K562 (cell line): ENCODE data around the gene ZBTB25. TPM values are rescaled to one million over a fixed set of nuclear protein-coding genes. Genes with fewer than 3 reads are reported as not detected.

Experiments used
- CBFA2T3 ChIP-seq: fragments of 450-650 bp; IDR thresholded peaks from 2 replicates; pipeline ENCODE4 v1.6.1; 2017
- CREB1 ChIP-seq, 2 experiments: sonication (generic) in 1 of 2; formaldehyde crosslinking in 1 of 2; IDR thresholded peaks; 2 replicates each; pipeline versions ENCODE4 v1.6.1 to v1.8.0; 2012 to 2022; ENCODE audit warnings: inconsistent platforms in 1 of 2, mild to moderate bottlenecking in 1 of 2, missing genetic modification reagents in 1 of 2, moderate library complexity in 1 of 2
- DNMT1 ChIP-seq: fragments of 450-650 bp; IDR thresholded peaks from 2 replicates; pipeline ENCODE4 v1.6.1; 2016; ENCODE audit warnings: antibody characterized with exemption, mild to moderate bottlenecking
- FOXA3 ChIP-seq, 2 experiments: fragments of 450-650 bp in 1 of 2; sonication (generic) in 1 of 2; formaldehyde crosslinking; IDR thresholded peaks in 1 of 2; conservative IDR thresholded peaks in 1 of 2; 2 replicates each; pipeline versions ENCODE4 v1.4.0 to v1.8.0; 2020 to 2022; ENCODE audit warnings: mild to moderate bottlenecking in 2 of 2, missing genetic modification reagents in 1 of 2
- NCOA2 ChIP-seq, 2 experiments: fragments of 450-650 bp; IDR thresholded peaks; 2 replicates each; pipeline ENCODE4 v1.6.1; 2018; ENCODE audit warnings: mild to moderate bottlenecking in 2 of 2, moderate library complexity in 1 of 2; ENCODE audit not compliant: partially characterized antibody in 2 of 2
- PTTG1 ChIP-seq: fragments of 450-650 bp; IDR thresholded peaks from 2 replicates; pipeline ENCODE4 v1.6.1; 2016; ENCODE audit warnings: low read depth, mild to moderate bottlenecking, missing genetic modification characterization, missing compliant biosample characterization
- ZNF124 ChIP-seq: sonication (generic); formaldehyde crosslinking; IDR thresholded peaks from 2 replicates; pipeline ENCODE4 v1.8.1; 2022; ENCODE audit warnings: missing genetic modification reagents
- polyA plus RNA-seq, 8 experiments: library from polyadenylated mRNA; depleted of rRNA in 4 of 8; stranded (reverse) in 5 of 8; unstranded in 3 of 8; fragments of >200 nt; fragmentation: Nextera tagmentation in 2 of 8; fragmentation: Illumina TruSeq in 1 of 8; extraction: Ambion mirVana in 2 of 8; extraction: Trizol in 1 of 8; gene quantifications; 2 replicates each; pipeline versions ENCODE4 v1.2.1 to v1.2.3, GENCODE V29; 2011 to 2014; ENCODE audit warnings: inconsistent platforms in 1 of 8, missing spikeins in 1 of 8
- total RNA-seq, 7 experiments: library from RNA; depleted of rRNA in 6 of 7; stranded (reverse); fragments of >200 nt in 6 of 7; fragmentation: Illumina TruSeq in 2 of 7; extraction: Trizol in 2 of 7; gene quantifications; 2 replicates each; pipeline versions ENCODE4 v1.2.1 to v1.2.3, GENCODE V29; 2011 to 2021; ENCODE audit warnings: low replicate concordance in 1 of 7
- TF ChIP-seq, protein P1 (sequence below): fragments of 450-650 bp; IDR thresholded peaks from 2 replicates; pipeline ENCODE4 v1.6.1; 2018; ENCODE audit not compliant: partially characterized antibody
- TF ChIP-seq, protein P2 (sequence below): sonication (generic); formaldehyde crosslinking; IDR thresholded peaks from 2 replicates; pipeline ENCODE4 v1.9.0; 2022; ENCODE audit warnings: mild to moderate bottlenecking, missing genetic modification reagents

The ZBTB25 gene
- total and polyA plus RNA-seq, 9 of the 15 experiments (the other 6 are each of a cell fraction or from before 2014, with no cell fraction given), result 0.61 to 3.9 (median 2.3) TPM

DNA sequence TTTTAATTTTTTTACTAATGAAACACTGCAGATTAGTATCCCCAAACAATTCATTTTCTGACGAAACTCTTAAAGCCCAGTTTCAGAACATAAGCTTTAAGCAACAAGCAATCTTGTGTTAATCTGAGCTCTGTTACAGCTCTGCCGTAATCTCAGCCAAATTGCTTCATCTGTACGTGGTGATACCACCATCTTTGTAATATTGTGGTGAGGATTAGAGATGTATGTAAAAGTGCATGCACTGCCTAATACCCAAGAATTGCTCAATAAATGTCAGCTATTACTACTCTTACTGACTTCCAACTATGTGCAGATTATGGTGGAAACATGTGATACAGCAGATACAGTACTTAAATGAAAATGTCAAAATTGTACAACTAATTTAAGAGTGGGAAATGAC is 36.5 kb downstream of the ZBTB25 start (continued):
- TF ChIP-seq, protein P1, sequence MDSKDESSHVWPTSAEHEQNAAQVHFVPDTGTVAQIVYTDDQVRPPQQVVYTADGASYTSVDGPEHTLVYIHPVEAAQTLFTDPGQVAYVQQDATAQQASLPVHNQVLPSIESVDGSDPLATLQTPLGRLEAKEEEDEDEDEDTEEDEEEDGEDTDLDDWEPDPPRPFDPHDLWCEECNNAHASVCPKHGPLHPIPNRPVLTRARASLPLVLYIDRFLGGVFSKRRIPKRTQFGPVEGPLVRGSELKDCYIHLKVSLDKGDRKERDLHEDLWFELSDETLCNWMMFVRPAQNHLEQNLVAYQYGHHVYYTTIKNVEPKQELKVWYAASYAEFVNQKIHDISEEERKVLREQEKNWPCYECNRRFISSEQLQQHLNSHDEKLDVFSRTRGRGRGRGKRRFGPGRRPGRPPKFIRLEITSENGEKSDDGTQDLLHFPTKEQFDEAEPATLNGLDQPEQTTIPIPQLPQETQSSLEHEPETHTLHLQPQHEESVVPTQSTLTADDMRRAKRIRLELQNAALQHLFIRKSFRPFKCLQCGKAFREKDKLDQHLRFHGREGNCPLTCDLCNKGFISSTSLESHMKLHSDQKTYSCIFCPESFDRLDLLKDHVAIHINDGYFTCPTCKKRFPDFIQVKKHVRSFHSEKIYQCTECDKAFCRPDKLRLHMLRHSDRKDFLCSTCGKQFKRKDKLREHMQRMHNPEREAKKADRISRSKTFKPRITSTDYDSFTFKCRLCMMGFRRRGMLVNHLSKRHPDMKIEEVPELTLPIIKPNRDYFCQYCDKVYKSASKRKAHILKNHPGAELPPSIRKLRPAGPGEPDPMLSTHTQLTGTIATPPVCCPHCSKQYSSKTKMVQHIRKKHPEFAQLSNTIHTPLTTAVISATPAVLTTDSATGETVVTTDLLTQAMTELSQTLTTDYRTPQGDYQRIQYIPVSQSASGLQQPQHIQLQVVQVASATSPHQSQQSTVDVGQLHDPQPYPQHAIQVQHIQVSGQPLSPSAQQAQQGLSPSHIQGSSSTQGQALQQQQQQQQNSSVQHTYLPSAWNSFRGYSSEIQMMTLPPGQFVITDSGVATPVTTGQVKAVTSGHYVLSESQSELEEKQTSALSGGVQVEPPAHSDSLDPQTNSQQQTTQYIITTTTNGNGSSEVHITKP, result no peak
- TF ChIP-seq, protein P2, sequence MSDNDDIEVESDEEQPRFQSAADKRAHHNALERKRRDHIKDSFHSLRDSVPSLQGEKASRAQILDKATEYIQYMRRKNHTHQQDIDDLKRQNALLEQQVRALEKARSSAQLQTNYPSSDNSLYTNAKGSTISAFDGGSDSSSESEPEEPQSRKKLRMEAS (CRISPR knock-in tag), result no peak
- TF ChIP-seq CBFA2T3, result no peak
- TF ChIP-seq NCOA2 (IDR thresholded peaks at IDR 0.05; ENCODE audit: partially characterized antibody in 2 of 2), result no peak
- no peak for TF ChIP-seq CREB1 (IDR thresholded peaks at IDR 0.05)
- TF ChIP-seq CREB1 (CRISPR knock-in tag; IDR thresholded peaks at IDR 0.05), result no peak
- no peak for TF ChIP-seq DNMT1
- TF ChIP-seq ZNF124 (CRISPR knock-in tag), result no peak
- TF ChIP-seq FOXA3 (CRISPR knock-in tag; conservative IDR thresholded peaks at IDR 0.05 in 1 of 2, IDR thresholded peaks at IDR 0.05 in 1 of 2), result no peak
- TF ChIP-seq PTTG1 (tag), result no peak
